ENCODE data around the gene SNRPB. TPM values are rescaled to one million over a fixed set of nuclear protein-coding genes. Genes with fewer than 3 reads are reported as not detected.

The SNRPB gene
- total RNA-seq, 1 donor: 146 TPM

- DNase-seq (ENCODE audit: low read depth): peak; percentile 31
- no peak overlapping the region for H3K4me3 ChIP-seq (ENCODE audit: low read depth, low read length)
- TF ChIP-seq, protein P1, sequence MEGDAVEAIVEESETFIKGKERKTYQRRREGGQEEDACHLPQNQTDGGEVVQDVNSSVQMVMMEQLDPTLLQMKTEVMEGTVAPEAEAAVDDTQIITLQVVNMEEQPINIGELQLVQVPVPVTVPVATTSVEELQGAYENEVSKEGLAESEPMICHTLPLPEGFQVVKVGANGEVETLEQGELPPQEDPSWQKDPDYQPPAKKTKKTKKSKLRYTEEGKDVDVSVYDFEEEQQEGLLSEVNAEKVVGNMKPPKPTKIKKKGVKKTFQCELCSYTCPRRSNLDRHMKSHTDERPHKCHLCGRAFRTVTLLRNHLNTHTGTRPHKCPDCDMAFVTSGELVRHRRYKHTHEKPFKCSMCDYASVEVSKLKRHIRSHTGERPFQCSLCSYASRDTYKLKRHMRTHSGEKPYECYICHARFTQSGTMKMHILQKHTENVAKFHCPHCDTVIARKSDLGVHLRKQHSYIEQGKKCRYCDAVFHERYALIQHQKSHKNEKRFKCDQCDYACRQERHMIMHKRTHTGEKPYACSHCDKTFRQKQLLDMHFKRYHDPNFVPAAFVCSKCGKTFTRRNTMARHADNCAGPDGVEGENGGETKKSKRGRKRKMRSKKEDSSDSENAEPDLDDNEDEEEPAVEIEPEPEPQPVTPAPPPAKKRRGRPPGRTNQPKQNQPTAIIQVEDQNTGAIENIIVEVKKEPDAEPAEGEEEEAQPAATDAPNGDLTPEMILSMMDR (IDR thresholded peaks at IDR 0.05; ENCODE audit: insufficient read depth, low read depth, low read length): no peak
These were observed 15.1 kb upstream of the SNRPB start for GRCh38 chr20:2485661-2486060.

DNA sequence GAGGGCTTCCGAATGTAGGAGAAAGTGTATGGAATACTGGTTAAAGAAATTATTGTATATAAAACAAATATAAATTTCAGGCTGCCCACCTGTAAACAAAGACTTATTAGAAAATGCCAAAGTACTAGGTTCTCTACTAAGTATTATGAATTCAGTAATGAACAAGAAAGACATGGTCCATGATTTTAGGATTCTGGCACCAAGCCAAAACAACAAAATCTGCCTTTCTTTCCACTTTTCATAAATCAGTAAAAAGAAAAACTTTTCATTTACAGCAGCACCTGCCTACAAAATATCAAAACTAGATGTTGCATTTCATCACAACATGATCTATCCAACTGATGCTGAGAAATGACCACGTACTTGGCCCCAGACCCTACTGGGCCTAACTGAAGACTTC is 14.5 kb upstream of the SNRPB start:
- TF ChIP-seq, protein P1 (IDR thresholded peaks at IDR 0.05; ENCODE audit: insufficient read depth, low read depth, low read length): no peak
- no peak for DNase-seq (ENCODE audit: low read depth)
- no peak overlapping the region for H3K4me3 ChIP-seq (ENCODE audit: low read depth, low read length)

DNA sequence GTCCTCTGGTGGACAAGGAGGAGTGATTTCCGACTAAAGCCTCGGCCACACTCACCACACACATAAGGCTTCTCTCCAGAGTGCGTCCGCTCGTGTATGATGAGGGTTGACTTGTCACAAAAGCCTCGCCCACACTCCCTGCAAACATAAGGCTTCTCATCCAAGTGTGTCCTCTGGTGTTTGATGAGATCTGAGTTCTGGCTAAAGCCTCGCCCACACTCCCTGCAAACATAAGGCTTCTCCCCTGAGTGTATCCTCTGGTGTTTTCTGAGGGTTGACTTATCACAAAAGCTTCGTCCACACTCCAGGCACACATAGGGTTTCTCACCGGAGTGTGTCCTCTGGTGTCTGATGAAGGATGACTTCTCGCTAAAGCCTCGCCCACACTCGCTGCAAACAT is 12.9 kb upstream of the SNRPB start:
- no peak for DNase-seq (ENCODE audit: low read depth)
- H3K4me3 ChIP-seq (ENCODE audit: low read depth, low read length): no peak overlapping the region
- TF ChIP-seq, protein P1 (IDR thresholded peaks at IDR 0.05; ENCODE audit: insufficient read depth, low read depth, low read length): no peak

- DNase-seq (ENCODE audit: low read depth): no peak
- TF ChIP-seq, protein P1 (IDR thresholded peaks at IDR 0.05; ENCODE audit: insufficient read depth, low read depth, low read length): no peak
- H3K4me3 ChIP-seq (ENCODE audit: low read depth, low read length): no peak overlapping the region
These were observed 9.8 kb upstream of the SNRPB start for GRCh38 chr20:2480381-2480780.

- DNase-seq (ENCODE audit: low read depth): peak; percentile 12
- no peak overlapping the region for H3K4me3 ChIP-seq (ENCODE audit: low read depth, low read length)
- TF ChIP-seq, protein P1 (IDR thresholded peaks at IDR 0.05; ENCODE audit: insufficient read depth, low read depth, low read length): peak; percentile 23
These were observed 6.4 kb upstream of the SNRPB start for GRCh38 chr20:2476742-2477615.

DNA sequence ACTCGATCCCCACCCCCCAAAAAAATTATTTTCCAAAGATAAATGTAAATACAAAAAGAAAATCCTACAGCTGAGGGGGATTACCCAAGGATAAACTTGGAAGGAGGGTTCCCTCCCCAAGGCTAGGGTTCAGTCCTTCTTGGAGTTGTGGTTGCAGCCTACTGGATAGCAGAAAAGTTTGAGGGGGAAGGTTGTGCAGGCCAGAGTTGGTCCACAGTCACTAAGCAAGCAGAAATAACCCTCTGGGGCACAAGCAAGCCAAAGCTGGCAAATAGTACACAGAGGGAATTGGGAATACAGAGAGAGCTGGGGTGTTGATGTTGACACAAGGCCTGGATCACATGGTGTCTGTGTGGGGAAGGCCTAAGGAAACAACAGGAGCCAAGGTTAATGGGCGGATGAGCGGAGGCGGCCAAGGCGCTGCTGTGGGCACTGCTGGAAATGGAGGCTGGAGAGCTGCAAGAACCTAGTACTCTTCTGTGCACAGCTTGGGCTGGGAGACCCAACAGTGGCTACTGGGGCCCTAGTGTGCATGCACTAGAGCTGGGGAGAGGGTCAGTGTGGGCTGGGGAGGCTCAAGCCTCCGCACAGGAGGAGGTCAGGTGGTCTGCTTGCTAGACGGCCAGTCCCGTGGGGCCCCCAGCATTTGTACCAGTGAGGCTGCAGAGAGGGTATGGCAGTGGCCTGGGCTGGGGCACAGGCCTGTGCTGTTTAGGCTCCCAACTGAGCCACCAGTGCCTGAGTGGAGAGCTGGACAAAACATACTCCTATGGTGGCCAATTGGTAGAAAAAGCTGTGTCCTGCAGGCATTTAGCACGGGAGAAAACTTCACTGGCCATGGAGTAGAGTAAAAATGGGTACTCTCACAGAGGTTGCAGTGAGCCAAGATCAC is 5.5 kb upstream of the SNRPB start:
- no peak overlapping the region for H3K4me3 ChIP-seq (ENCODE audit: low read depth, low read length)
- TF ChIP-seq, protein P1 (IDR thresholded peaks at IDR 0.05; ENCODE audit: insufficient read depth, low read depth, low read length): no peak
- no peak for DNase-seq (ENCODE audit: low read depth)
